ENCODE measurements around the gene ZNF837.
"Not testable (repeated sequence)": the region's sequence is repeated elsewhere in the genome, so short reads cannot be mapped to it uniquely, and the experiment has no call there.

DNA sequence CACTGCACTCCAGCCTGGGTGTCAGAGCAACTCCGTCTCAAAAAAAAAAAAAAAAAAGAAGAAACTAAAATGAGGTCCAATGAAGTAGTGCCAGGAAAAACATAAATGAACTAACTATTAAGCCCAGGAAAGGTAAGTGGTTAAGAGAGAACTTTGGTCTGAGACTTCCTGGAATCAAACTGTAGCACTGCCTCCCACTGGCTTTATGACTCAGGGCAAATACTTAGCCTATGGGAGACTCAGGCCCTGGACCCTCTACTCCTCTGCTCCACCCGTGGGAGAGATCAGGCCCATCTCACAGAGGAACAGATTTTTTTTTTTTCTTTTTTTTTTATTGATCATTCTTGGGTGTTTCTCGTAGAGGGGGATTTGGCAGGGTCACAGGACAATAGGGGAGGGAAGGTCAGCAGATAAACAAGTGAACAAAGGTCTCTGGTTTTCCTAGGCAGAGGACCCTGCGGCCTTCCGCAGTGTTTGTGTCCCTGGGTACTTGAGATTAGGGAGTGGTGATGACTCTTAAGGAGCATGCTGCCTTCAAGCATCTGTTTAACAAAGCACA is 23.2 kb upstream of the ZNF837 start:
- TF ChIP-seq, protein P1, sequence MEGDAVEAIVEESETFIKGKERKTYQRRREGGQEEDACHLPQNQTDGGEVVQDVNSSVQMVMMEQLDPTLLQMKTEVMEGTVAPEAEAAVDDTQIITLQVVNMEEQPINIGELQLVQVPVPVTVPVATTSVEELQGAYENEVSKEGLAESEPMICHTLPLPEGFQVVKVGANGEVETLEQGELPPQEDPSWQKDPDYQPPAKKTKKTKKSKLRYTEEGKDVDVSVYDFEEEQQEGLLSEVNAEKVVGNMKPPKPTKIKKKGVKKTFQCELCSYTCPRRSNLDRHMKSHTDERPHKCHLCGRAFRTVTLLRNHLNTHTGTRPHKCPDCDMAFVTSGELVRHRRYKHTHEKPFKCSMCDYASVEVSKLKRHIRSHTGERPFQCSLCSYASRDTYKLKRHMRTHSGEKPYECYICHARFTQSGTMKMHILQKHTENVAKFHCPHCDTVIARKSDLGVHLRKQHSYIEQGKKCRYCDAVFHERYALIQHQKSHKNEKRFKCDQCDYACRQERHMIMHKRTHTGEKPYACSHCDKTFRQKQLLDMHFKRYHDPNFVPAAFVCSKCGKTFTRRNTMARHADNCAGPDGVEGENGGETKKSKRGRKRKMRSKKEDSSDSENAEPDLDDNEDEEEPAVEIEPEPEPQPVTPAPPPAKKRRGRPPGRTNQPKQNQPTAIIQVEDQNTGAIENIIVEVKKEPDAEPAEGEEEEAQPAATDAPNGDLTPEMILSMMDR (IDR thresholded peaks at IDR 0.05; ENCODE audit: low read length) = not testable (repeated sequence)
- not testable (repeated sequence) for TF ChIP-seq EZH2 (IDR thresholded peaks at IDR 0.05; ENCODE audit: borderline replicate concordance, low read length)
